HEK293 (cell line): ENCODE results near the gene AP5Z1.

Experiments used
- FEZF1 ChIP-seq: fragments of 450-650 bp; formaldehyde crosslinking; IDR thresholded peaks from 2 replicates; pipeline ENCODE4 v1.5.1; 2016; ENCODE audit warnings: missing biosample characterization, missing genetic modification characterization
- GFI1B ChIP-seq: fragments of 450-650 bp; formaldehyde crosslinking; IDR thresholded peaks from 2 replicates; pipeline ENCODE4 v1.5.1; 2016; ENCODE audit warnings: missing biosample characterization, missing genetic modification characterization
- IKZF3 ChIP-seq: fragments of 450-650 bp; IDR thresholded peaks from 2 replicates; pipeline ENCODE4 v1.5.0; 2018; ENCODE audit warnings: missing biosample characterization, mild to moderate bottlenecking, missing genetic modification characterization, moderate library complexity
- KLF1 ChIP-seq: fragments of 450-650 bp; formaldehyde crosslinking; IDR thresholded peaks from 2 replicates; pipeline ENCODE4 v1.5.1; 2016; ENCODE audit warnings: missing biosample characterization, missing genetic modification characterization
- KLF7 ChIP-seq: fragments of 450-650 bp; formaldehyde crosslinking; IDR thresholded peaks from 2 replicates; pipeline ENCODE4 v1.5.1; 2016; ENCODE audit warnings: missing biosample characterization, missing genetic modification characterization, borderline replicate concordance
- PBX3 ChIP-seq: sonication (generic); formaldehyde crosslinking; IDR thresholded peaks from 2 replicates; pipeline ENCODE4 v1.8.1; 2022; ENCODE audit warnings: mild to moderate bottlenecking, moderate library complexity, missing genetic modification reagents
- PRDM1 ChIP-seq: fragments of 450-650 bp; formaldehyde crosslinking; IDR thresholded peaks from 2 replicates; pipeline ENCODE4; 2016; ENCODE audit warnings: missing biosample characterization, missing genetic modification characterization
- PRDM10 ChIP-seq: fragments of 450-650 bp; formaldehyde crosslinking; IDR thresholded peaks from 2 replicates; pipeline ENCODE4 v1.5.1; 2016; ENCODE audit warnings: missing biosample characterization, missing genetic modification characterization
- REST ChIP-seq: fragments of 450-650 bp; formaldehyde crosslinking; IDR thresholded peaks from 2 replicates; pipeline ENCODE4 v1.5.1; 2016; ENCODE audit warnings: missing biosample characterization, missing genetic modification characterization
- SALL2 ChIP-seq: fragments of 450-650 bp; formaldehyde crosslinking; IDR thresholded peaks from 2 replicates; pipeline ENCODE4 v1.5.0; 2017; ENCODE audit warnings: missing biosample characterization, mild to moderate bottlenecking, missing genetic modification characterization, borderline replicate concordance
- SCRT1 ChIP-seq: fragments of 450-650 bp; formaldehyde crosslinking; IDR thresholded peaks from 2 replicates; pipeline ENCODE4 v1.5.1; 2016; ENCODE audit warnings: missing biosample characterization, missing genetic modification characterization, borderline replicate concordance
- ZBTB17 ChIP-seq: fragments of 450-650 bp; formaldehyde crosslinking; IDR thresholded peaks from 2 replicates; pipeline ENCODE4 v1.5.1; 2016; ENCODE audit warnings: missing biosample characterization, missing genetic modification characterization
- ZBTB26 ChIP-seq: fragments of 450-650 bp; formaldehyde crosslinking; optimal IDR thresholded peaks from 2 replicates; pipeline ENCODE3; 2016; ENCODE audit warnings: missing biosample characterization, mild to moderate bottlenecking, missing genetic modification characterization
- ZBTB48 ChIP-seq: fragments of 450-650 bp; formaldehyde crosslinking; IDR thresholded peaks from 2 replicates; pipeline ENCODE4 v1.5.1; 2016; ENCODE audit warnings: missing biosample characterization, missing genetic modification characterization
- ZFP3 ChIP-seq: fragments of 450-650 bp; formaldehyde crosslinking; IDR thresholded peaks from 2 replicates; pipeline ENCODE4 v1.5.1; 2016; ENCODE audit warnings: low read depth, missing biosample characterization, missing genetic modification characterization
- ZNF10 ChIP-seq: fragments of 450-650 bp; formaldehyde crosslinking; IDR thresholded peaks from 2 replicates; pipeline ENCODE4 v1.5.1; 2017; ENCODE audit warnings: missing biosample characterization, missing genetic modification characterization
- ZNF133 ChIP-seq: fragments of 450-650 bp; formaldehyde crosslinking; IDR thresholded peaks from 2 replicates; pipeline ENCODE4 v1.5.1; 2016; ENCODE audit warnings: missing biosample characterization, missing genetic modification characterization
- ZNF16 ChIP-seq: fragments of 450-650 bp; formaldehyde crosslinking; IDR thresholded peaks from 2 replicates; pipeline ENCODE4 v1.5.1; 2016; ENCODE audit warnings: low read depth, missing biosample characterization, missing genetic modification characterization
- ZNF311 ChIP-seq: fragments of 450-650 bp; formaldehyde crosslinking; IDR thresholded peaks from 2 replicates; pipeline ENCODE4 v1.5.1; 2017; ENCODE audit warnings: missing biosample characterization, missing genetic modification characterization, borderline replicate concordance
- ZNF324 ChIP-seq: fragments of 450-650 bp; formaldehyde crosslinking; IDR thresholded peaks from 2 replicates; pipeline ENCODE4 v1.5.1; 2016; ENCODE audit warnings: missing biosample characterization, missing genetic modification characterization
- ZNF37A ChIP-seq: fragments of 450-650 bp; IDR thresholded peaks from 2 replicates; pipeline ENCODE4 v1.5.1; 2018; ENCODE audit warnings: missing biosample characterization, missing genetic modification characterization
- ZNF488 ChIP-seq: fragments of 450-650 bp; formaldehyde crosslinking; IDR thresholded peaks from 2 replicates; pipeline ENCODE4 v1.5.1; 2016; ENCODE audit warnings: missing biosample characterization, missing genetic modification characterization
- ZNF501 ChIP-seq: fragments of 450-650 bp; formaldehyde crosslinking; IDR thresholded peaks from 2 replicates; pipeline ENCODE4 v1.5.1; 2016; ENCODE audit warnings: missing biosample characterization, missing genetic modification characterization
- ZNF560 ChIP-seq: fragments of 450-650 bp; formaldehyde crosslinking; IDR thresholded peaks from 2 replicates; pipeline ENCODE4 v1.5.1; 2017; ENCODE audit warnings: missing biosample characterization, missing genetic modification characterization, borderline replicate concordance
- ZNF600 ChIP-seq: fragments of 450-650 bp; formaldehyde crosslinking; IDR thresholded peaks from 2 replicates; pipeline ENCODE4 v1.5.1; 2016; ENCODE audit warnings: missing biosample characterization, missing genetic modification characterization
- ZNF626 ChIP-seq: fragments of 450-650 bp; sonication (Bioruptor Pico); formaldehyde crosslinking; IDR thresholded peaks from 2 replicates; pipeline ENCODE4 v1.5.1; 2018; ENCODE audit warnings: missing biosample characterization, missing genetic modification characterization, inconsistent platforms
- ZNF677 ChIP-seq: fragments of 450-650 bp; IDR thresholded peaks from 2 replicates; pipeline ENCODE4 v1.5.0; 2018; ENCODE audit warnings: missing biosample characterization, mild to moderate bottlenecking, missing genetic modification characterization, moderate library complexity
- ZNF76 ChIP-seq: fragments of 450-650 bp; formaldehyde crosslinking; IDR thresholded peaks from 2 replicates; pipeline ENCODE4; 2016; ENCODE audit warnings: low read depth, missing biosample characterization, missing genetic modification characterization, borderline replicate concordance
- ZNF777 ChIP-seq: fragments of 450-650 bp; formaldehyde crosslinking; IDR thresholded peaks from 2 replicates; pipeline ENCODE4 v1.5.1; 2017; ENCODE audit warnings: missing biosample characterization, missing genetic modification characterization, borderline replicate concordance
- ZNF785 ChIP-seq: fragments of 450-650 bp; formaldehyde crosslinking; IDR thresholded peaks from 2 replicates; pipeline ENCODE4 v1.5.1; 2016; ENCODE audit warnings: missing biosample characterization, missing genetic modification characterization

The AP5Z1 gene

GRCh38 chr7:4744391-4745264 is 30.8 kb upstream of the AP5Z1 start (continued):
- TF ChIP-seq REST (tag by site-specific recombination) (no peak), ZBTB17 (tag by site-specific recombination) (peak; percentile 74; the same call in 1 of the 2 replicates), ZNF324 (tag by site-specific recombination) (no peak), SCRT1 (tag by site-specific recombination) (no peak), GFI1B (tag by site-specific recombination) (no peak), ZNF785 (tag by site-specific recombination) (no peak), ZNF76 (tag by site-specific recombination) (no peak), SALL2 (no peak), ZNF626 (no peak), ZBTB26 (tag by site-specific recombination) (peak; percentile 28), PRDM1 (tag by site-specific recombination) (peak; percentile 60; the same call in 1 of the 2 replicates), ZNF311 (tag by site-specific recombination) (no peak), ZBTB48 (tag by site-specific recombination) (peak; percentile 97), ZNF560 (no peak), IKZF3 (peak; percentile 95), PRDM10 (tag by site-specific recombination) (no peak), ZNF133 (tag by site-specific recombination) (no peak), ZNF501 (no peak), PBX3 (CRISPR knock-in tag) (no peak), ZNF37A (tag by site-specific recombination) (no peak), ZNF600 (tag by site-specific recombination) (peak; percentile 93), KLF7 (tag by site-specific recombination) (no peak), FEZF1 (tag by site-specific recombination) (peak; percentile 93), ZFP3 (no peak), ZNF488 (tag by site-specific recombination) (no peak), KLF1 (tag by site-specific recombination) (peak; percentile 93), ZNF677 (tag by site-specific recombination) (no peak), ZNF10 (tag by site-specific recombination) (no peak), ZNF777 (tag by site-specific recombination) (no peak), ZNF16 (tag by site-specific recombination) (no peak)
